Measurements from ENCODE around the gene EFS.
A peak's percentile ranks its signal among the peaks of the same experiment; 100 is the strongest.
"Not testable (repeated sequence)": the region's sequence is repeated elsewhere in the genome, so short reads cannot be mapped to it uniquely, and the experiment has no call there.

The EFS gene

DNA sequence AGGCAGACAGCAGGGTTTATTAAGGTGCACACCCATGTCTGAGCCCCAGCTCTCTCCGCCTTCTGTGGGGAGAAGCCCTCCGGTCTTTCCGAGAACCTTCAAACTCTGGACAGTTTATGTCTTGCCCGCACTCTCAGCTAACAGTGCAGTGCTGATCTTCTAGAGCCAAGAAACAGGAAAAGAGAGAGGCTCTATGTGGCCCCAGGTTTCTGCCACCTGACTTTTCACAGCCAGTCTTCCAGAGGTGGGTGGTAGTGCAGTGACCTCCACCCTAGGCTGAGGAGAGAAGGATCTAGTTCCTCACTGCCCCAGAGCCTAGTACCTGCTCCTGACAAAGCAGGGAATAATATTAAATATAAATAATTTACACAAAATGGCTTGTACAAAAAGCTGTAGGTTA is 8.3 kb downstream of the EFS start:
- no peak for DNase-seq (ENCODE audit: low spot score)

DNA sequence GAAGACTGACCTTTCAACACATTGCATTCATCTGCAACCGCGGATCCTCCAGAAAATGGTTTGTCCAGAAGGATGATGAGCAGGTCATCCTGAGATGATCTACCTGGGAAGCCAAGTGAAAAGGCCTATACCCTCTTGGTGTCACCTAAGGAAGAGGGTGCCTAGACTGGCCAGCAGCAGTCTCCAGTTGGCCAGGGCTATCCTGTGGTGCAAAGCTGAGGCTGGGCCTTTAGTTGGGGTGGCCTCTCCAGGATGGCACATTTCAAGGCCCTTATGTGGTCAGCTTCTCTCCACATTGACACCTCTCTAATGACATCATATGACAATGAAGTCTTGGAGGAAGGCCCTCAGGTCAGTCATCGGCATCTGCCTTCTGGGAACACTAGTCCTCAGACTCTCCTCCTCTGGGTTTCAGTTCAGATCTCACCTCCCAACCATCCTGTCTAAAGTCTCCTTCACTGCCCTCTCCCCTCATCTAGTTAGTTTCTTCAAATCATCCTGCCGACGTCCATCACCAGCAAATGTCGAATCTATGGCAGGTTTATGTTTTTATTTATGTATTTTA is 9.0 kb downstream of the EFS start:
- no peak for DNase-seq (ENCODE audit: low spot score)

DNA sequence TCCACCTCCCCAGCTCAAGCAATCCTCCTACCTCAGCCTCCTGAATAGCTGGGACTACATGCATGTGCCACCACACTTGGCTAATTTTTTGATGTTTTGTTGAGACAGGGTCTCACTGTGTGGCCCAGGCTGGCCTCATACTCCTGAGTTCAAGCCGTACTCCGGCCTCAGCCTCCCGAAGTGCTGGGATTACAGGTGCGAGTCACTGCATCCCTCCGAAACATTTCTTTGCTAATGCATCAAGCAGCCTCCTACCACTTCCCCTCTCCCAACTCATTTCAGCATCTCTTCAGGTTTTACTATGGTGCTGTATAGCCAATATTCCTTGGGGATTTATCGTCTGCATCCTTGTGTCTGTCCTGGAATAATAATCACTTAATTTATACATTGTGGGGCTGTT is 10.0 kb downstream of the EFS start:
- no peak for DNase-seq (ENCODE audit: low spot score)

DNA sequence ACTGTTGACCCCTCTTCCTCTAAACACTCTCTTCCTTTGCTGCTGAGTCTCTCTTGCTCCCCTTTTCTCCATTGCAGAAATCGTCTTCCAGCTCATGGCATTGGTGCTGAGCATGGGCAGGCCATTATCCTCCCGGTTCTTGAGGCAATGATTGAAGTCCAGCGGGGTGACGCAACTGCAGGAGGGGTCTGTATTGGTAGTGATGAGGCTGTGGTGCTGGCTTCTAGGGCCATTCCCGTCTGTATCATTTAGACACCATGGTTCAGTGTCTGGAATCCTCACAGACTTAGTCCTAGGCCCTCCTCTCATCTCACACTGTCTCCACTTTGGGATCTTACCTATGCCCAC is 11.6 kb downstream of the EFS start:
- DNase-seq (ENCODE audit: low spot score): no peak

DNA sequence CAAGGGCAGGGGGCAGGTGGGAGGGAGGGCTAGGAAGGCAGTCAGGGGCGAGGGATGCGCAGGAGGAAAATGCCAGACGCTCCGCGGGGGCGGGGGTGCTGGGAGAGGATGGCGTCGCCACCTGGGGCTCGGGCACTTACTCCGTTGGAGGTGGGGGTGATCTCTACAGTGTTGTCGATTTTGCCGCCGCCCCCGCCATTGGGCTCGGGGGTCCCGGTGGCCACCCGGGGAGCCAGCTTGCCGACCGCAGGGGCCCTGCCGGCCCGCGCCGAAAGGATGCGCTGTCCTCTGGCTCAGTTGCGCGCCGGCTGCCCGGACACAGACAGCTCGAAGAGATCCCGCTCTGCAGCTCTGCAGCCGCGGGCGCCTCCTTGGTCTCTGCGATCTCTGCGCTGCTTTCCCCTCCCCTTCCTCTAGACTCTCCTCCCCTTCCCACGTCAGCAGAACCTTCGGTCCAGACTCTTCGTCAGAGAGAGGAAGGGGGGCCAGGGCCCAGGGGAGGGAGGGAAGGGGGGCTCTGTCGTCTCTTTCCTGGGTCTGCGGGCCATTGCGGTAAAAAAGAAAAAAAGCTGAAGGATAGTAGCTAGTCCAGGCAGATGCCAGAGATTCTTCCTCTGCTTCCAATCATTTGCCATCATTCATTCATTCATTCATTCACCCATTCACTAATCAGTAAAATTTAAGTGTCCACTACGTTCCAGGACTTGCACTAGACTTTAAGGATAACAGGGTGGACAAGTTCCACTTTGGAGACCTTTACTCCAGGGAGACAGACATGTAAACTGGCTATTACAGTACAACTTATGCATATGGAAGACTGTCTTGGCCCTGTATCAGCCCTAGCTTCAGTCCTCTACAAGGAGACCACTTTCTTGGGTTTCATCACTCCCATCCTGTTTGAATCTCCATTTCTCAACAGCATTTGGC is 12.2 kb downstream of the EFS start, which contains the start of gene SLC22A17:
Gene SLC22A17 (minus strand): TSS at position 382 of the 927 bp plus-strand sequence.
- DNase-seq (ENCODE audit: low spot score): peak; percentile 28

DNA sequence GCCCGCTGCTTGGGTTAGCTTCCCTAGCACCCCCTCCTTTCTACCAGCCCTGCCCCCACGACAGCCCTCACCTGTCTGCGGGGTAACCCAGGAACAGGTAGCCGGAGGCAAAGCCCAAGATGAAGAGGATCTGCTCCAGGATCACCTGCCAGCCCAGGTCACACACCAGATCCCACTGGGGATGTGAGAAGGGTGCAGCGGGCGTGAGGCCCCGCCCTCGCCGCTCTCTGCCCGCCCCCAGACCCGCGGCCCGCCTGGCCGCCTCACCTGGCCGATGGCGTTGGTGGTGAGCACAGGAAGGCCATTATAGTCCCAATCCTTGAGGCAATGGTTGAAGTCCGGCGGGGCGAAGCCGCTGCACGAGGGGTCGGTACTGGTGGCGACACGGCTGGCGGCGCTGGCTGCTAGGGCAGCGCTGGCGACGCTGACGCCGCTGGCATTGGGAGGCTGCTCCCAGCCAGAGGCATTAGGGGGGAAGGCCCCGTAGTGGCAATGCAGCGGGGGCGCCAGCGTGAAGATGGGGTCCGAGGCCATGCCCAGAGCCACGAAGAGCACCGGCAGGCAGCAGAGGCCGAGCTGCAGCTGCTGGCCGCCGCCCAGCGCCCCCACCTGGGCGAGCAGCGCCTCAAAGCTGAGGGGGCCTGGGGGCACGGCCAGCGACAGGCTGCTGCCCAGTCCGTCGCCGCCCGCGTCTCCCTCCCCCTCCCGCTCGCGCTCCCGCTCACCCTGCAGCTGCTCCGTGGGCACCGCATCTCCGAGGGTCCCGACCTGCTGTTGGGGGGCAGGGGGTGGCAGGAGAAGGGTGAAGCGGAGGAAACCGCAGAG is 13.1 kb downstream of the EFS start:
- no peak for DNase-seq (ENCODE audit: low spot score)

DNA sequence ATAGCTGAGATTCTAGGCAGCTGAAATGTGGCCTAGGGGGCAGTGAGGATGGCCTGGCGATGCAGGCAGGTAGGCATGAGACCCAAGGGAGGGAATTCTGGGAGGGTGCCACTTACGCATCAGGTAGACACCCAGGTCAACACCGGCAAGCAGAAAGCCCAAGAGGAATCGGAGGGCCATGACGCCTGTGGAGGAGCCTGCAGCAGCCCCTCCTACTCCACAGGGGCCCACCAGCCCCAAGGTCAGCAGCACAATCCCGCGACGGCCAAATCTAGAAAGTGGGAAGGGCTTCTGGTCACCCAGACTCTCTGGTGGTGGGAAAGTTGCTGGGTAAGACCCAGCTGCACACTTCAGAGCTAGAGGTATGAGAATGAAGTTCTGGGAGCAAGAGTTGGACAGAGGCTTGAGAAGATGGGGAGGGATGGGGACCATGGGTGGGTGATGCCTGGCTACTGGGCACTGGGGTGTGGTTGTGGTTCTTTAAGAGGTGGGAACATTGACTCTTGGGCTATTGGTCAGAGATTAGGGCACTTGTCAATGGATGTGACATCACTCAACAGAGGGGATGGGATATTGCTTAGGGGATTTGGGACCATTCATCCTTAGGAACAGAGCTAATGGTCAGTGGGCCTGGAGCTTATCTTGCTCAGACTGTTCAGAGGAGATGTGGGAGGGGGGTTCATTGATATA is 15.7 kb downstream of the EFS start:
- no peak for DNase-seq (ENCODE audit: low spot score)

DNA sequence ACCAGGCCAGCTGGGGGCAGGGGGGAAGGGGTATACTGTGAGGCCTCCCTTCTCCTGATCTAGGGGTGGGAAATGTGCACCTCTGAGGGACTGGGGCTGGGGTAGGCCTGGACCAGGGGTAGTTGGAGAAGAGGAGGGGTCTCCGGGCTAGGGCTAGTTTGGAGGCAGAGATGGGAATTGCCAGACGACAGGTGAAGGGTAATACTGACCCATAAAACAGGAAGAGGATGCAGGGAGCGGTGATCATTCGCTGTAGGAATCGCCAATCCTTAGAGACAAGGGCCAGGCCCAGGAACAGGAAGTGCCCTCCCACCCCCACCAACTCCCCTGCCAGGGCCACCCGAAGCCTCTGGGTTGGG is 16.7 kb downstream of the EFS start:
- no peak for DNase-seq (ENCODE audit: low spot score)

DNA sequence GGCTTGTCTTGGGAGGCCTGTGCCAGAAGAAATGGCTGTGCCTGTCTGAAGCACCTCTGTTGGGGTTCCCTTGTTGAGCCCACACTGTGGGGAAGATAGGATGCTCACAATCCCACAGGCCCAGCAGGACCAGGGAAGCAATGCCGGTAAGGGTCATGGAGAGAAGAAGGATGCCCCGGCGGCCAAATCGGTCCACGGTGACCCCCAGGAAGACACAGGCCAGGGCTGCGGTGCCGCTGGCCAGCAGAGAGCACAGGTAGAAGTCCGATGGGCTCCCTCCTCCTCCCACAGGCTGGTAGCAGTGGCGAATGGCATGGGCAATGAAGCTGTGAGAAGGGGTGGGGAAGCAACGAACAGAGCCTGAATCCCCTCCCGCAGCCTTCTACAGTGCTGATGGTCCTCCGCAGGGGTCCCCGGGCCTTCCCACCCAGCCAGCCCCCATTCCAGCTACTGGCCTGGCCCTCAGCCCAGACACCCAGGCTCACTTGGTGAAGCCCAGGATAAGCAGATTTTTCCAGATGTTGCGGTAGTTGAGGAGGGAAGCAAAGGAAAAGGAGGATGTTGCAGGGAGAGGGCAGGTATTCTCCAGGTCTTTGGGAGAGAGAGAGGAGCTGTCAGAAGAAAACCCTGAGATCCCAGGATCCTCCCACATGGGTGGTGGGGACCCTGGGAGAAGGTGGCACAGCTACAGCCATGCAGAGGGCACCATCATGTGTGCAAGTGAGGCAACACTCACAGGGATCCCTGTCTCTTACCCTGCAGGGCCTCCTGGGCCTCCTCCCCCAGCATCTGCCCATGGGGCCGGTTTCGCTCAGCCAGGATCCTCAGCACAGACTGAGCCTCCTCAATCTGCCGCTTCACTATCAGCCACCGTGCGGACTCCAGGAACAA is 17.3 kb downstream of the EFS start:
- DNase-seq (ENCODE audit: low spot score): no peak

DNA sequence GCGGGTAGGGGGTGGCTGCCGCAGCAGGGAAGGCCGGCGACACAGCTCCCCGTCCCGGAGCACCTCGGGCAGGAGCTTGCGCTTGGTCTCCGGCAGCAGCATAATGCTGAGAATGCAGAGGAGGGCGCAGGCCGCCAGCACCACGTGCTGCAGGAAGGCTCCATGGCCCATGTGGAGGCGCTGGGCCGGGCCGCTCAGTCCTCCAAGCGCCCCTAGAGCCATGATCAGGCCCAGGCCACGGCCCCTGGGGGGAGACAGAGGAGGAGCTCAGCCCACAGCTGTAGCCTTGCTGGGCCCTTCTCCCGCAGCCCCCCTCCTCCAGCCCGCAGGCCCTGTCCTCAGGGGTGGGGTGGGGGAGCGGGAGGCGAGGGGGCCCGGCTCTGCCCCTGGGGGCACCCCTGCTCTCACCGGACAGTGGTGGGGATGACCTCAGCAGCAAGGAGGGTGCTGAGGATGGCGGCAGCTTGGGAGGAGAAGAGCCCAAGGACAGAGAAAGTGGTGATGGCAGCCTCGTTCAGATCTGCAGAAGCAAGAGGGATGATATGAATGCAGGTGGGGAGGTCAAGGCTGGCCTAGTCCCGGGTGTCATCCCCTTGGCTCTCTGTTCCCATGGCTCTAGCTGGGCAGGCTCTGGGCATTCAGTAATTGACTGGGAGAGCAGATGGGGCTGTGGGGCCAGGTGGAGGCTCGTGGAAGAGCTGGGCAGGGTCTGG is 18.1 kb downstream of the EFS start:
- no peak for DNase-seq (ENCODE audit: low spot score)

DNA sequence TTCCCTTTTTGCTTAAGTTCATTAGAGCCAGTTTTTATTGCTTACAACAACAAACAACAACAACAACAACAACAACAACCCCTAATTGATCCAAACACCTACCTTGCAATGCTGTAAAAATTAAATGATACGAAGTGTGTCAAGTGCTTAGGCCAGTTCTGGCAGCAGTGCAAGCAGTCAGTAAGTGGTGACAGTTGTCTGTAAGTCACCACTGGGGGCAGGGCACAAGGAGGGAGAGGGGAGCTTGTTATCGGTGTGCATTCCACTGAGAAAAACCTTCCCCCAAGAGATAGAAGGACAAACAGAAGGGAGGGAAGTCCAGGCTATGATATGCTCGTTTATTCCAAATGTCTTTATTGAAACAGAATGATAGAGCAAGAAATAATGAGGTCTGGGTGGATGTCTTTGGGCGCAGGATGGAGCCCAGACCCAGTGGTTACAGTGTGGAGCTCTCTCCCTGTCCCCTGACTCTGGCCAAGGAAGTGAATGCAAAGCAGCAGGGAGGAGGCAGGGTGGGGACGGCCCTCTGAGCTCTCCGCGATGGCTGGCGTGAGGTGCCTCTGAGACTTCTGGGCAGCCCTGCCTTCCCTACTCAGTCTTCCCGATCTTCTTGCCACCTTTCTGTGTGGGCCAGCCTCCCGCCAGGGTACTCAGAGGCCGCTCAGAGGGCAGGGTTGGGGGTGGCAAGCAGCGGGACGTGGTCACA is 18.8 kb downstream of the EFS start:
- no peak for DNase-seq (ENCODE audit: low spot score)

DNA sequence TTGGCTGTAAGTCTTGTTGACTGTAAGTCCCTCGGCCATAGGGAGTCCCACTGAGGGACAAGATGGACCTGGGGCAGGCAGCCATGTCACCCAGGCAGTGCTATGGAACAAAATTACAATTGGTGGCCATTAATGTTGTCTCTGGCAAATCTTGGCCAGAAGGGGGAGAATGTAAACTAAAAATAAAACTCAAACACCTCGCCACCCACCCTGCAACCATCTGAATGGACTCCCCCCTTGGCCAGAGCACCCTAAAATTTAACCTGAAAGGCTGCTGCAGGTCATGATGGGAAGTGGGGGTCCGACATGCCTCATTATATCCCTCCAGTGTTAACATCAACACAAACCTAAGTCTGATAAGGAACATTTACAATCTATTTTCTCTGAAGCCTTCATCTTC is 20.5 kb downstream of the EFS start:
- no peak for DNase-seq (ENCODE audit: low spot score)

DNA sequence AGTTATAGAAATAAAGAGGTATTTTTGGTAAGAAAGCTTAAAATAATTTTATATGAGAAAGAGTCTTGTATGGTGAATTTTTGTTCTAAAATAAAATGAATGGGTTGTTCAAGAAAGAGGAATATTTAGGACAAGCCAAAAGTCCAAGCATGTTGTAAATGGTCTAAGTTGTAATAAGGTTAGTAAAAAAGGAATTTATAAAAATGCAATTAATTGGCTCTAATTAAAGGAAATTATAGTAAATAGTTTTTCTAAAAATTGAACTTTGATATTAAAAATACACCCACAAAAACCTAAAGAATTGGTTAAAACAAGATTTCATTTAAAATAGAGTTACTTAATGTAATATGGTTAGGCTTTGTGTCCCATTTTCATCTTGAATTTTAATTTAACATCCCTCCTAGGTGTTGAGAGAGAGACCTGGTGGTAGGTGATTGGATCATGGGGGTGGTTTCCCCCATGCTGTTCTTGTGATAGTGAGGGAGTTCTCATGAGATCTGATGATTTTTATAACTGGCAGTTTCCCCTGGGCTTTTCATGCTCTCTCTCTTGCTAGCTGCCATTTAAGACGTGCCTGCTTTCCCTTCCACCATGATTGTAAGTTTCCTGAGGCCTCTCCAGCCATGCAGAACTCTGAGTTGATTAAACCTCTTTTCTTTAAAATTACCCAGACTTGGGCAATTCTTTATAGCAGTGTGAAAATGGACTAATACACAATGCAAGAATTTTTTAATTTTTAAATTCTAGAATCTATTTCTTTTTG is 25.3 kb downstream of the EFS start:
- no peak for DNase-seq (ENCODE audit: low spot score)

DNA sequence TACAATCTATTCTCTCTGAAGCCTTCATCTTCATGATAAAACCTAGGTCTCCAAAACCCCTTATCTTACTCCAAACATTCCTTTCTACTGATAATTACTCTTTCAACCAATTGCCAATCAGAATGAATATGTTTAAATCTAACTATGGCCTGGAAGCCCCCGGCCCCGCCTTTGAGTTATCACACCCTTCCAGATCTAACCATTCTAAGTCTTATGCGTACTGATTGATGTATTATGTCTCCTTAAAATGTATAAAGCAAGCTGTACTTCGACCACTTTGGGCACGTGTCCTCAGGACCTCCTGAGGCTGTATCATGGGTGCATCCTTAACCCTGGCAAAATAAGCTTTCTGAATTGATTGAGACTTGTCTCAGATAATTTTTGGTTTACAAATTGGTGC is 29.3 kb downstream of the EFS start:
- no peak for DNase-seq (ENCODE audit: low spot score)

DNA sequence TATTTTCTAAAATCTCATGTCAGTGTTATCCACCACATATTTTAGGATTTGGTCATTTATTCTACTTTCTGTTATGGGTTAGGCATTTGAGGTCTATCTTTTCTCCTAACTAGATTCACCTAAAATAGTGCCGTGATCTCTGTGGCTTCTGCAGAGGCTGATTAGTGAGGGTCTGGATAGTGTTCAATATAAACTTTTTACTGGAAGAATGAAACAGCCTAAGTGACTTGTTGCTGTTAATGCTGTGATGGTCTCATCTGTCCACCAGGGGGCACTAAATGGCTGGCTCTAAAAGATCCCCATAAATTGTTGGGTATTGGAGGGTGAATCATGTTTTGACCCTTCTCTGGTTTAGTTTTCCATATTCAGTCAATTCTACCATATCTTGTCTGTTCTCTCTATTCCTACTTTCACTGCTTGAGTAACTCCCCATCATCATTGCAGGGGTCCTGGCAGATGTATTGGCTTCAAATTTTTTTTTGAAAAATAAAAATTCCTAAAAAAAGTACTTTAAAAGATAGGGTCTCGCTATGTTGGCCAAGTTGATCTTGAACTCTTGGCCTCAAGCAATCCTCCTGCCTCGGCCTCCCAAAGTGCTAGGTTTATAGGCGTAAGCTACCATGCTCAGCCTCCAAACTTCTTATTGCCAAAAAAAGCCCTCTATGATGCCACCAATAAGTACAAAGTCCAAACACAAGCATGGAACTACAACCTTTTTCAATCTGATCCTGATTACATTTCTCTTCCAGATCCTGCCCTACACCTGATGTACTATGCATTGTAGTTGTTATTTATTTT is 36.8 kb downstream of the EFS start:
- DNase-seq (ENCODE audit: low spot score): peak; percentile 79

DNA sequence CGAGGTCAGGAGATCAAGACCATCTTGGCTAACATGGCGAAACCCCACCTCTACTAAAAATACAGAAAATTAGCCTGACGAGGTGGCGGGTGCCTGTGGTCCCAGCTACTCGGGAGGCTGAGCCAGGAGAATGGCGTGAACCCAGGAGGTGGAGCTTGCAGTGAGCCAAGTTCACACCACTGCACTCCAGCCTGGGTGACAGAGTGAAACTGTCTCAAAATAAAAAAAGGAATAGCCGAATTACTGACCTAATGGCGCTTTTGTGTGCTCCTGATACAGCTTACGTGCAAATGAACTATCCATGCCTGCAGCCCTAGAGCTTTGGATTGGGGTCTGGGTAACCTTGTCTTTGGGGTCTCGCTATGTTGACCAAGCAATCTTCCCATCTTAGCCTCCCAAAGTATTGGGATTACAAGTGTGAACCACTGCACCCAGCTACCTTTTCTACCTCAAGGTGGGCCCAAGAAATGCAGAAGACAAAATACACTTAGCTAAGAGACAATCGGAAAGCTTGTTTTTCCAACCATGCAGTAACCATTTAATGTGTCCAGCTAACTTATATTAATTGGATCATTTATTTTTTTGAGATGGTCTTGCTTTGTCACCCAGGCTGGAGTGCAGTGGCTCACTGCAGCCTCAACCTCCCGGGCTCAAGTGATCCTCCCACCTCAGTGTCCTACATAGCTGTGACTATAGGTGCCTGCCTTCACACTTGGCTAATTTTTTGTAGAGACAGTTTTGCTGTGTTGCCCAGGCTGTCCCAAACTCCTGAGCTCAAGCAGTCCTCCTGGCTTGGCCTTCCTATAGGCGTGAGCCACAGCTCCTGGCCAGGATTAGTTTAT is 38.3 kb downstream of the EFS start:
- DNase-seq (ENCODE audit: low spot score): no peak

DNA sequence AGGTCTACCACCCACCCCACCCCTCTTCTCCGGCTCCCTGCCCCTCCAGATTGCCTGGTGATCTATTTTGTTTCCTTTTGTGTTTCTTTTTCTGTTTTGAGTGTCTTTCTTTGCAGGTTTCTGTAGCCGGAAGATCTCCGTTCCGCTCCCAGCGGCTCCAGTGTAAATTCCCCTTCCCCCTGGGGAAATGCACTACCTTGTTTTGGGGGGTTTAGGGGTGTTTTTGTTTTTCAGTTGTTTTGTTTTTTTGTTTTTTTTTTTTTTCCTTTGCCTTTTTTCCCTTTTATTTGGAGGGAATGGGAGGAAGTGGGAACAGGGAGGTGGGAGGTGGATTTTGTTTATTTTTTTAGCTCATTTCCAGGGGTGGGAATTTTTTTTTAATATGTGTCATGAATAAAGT is 39.2 kb downstream of the EFS start:
- not testable (repeated sequence) for DNase-seq (ENCODE audit: low spot score)

DNA sequence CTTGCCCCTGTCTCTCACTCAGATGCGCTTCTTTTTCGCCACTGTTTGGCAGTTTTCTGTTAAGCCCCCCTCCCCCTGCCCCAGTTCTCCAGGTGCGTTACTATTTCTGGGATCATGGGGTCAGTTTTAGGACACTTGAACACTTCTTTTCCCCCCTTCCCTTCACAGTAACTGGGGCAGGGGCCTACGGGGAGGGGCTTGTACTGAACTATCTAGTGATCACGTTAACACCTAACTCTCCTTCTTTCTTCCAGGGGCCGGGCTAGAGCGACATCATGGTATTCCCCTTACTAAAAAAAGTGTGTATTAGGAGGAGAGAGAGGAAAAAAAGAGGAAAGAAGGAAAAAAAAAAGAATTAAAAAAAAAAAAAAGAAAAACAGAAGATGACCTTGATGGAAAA is 40.0 kb downstream of the EFS start:
- no peak for DNase-seq (ENCODE audit: low spot score)

Data from CD4-positive, alpha-beta T cell treated with Interleukin-2 at 100 ng/mL for 4 hours (primary cell).